Stimulated activated CD8-positive, alpha-beta memory T cell treated with anti-CD3 and anti-CD28 coated beads, Interleukin-15, amount 100 ng/mL, for 24 hours (primary cell): Measurements from ENCODE around the gene PLXDC2.
"Not testable (repeated sequence)": the region's sequence is repeated elsewhere in the genome, so short reads cannot be mapped to it uniquely, and the experiment has no call there.

Source experiments
- DNase-seq: peaks from one replicate; pipeline ENCODE4 v3.0.0-alpha.2; 2020; ENCODE audit warnings: low read depth

The PLXDC2 gene

DNA sequence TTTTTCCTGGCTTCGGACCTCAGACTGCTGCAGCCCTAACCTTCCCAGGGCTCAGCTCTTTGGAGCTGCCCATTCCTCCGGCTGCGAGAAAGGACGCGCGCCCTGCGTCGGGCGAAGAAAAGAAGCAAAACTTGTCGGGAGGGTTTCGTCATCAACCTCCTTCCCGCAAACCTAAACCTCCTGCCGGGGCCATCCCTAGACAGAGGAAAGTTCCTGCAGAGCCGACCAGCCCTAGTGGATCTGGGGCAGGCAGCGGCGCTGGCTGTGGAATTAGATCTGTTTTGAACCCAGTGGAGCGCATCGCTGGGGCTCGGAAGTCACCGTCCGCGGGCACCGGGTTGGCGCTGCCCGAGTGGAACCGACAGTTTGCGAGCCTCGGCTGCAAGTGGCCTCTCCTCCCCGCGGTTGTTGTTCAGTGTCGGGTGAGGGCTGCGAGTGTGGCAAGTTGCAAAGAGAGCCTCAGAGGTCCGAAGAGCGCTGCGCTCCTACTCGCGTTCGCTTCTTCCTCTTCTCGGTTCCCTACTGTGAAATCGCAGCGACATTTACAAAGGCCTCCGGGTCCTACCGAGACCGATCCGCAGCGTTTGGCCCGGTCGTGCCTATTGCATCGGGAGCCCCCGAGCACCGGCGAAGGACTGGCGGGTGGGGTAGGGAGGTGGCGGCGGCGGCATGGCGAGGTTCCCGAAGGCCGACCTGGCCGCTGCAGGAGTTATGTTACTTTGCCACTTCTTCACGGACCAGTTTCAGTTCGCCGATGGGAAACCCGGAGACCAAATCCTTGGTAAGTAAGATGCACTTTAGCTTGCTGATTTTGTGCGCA, at the start of gene PLXDC2:
TSS of gene PLXDC2 (plus strand) at position 22 of the 820 bp plus-strand sequence.
- DNase-seq = no peak

DNA sequence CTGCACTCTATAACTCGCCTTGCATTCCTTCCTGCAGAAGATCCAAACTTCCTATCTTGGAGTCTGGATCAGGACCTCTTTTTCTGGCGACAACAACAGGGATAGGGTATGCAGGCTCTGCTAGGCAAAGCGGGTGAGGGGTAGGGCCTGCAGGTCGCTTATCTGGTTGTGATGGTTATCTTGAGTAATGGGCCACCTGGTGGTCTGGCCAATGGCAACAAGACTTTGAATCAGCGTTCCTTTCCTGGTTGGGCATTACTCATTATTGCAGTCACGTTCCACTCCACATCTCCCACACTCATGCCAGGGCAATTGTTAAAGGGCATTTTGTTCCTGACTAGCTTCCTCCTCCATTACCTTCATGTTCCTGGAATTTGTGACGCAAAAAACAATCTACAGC, 48.4 kb upstream of the PLXDC2 start:
- no peak for DNase-seq

GRCh38 chr10:19769826-19770225, 46.4 kb upstream of the PLXDC2 start:
- not testable (repeated sequence) for DNase-seq

GRCh38 chr10:19772972-19773371, 43.3 kb upstream of the PLXDC2 start:
- DNase-seq = no peak

DNA sequence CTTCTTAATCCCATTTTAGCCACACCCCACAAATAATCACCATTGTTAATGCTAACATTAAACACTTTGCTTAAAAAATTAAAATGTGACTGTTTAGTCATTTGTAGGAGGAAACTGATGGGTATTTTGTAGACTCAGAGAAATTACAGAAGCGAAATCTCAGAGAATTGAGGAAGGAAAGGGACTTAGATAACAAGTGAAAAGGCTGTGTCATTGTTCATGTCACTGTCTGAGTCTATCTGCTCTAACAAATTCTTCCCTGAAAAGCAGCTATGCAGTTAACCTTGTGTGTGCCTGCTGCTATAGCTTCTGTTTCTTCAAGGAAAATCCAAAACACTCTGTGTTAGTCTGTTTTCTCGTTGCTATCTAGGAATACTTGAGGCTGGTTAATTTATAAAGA, 40.9 kb upstream of the PLXDC2 start:
- no peak for DNase-seq

- DNase-seq = no peak
Measured at GRCh38 chr10:19777806-19778205, 38.4 kb upstream of the PLXDC2 start.

DNA sequence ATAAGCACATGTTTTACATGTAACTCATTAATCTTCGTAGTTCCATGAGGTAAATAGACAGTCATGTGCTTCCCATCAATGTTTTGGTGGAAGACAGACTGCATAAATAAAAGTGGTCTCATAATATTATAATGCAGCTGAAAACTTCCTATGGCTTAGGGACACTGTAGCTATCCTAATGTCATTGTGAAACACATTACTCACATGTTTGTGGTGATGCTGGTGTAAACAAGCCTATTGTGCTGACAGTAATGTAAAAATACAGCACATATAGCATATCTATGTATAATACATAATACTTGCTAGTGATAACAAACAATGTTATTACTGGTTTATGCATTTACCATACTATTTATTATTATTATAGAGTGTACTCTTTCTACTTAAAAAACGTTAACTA, 37.2 kb upstream of the PLXDC2 start:
- no peak for DNase-seq

- no peak for DNase-seq
Measured at GRCh38 chr10:19782430-19783089, 33.7 kb upstream of the PLXDC2 start.

GRCh38 chr10:19783721-19784120, 32.5 kb upstream of the PLXDC2 start:
- DNase-seq = no peak

DNA sequence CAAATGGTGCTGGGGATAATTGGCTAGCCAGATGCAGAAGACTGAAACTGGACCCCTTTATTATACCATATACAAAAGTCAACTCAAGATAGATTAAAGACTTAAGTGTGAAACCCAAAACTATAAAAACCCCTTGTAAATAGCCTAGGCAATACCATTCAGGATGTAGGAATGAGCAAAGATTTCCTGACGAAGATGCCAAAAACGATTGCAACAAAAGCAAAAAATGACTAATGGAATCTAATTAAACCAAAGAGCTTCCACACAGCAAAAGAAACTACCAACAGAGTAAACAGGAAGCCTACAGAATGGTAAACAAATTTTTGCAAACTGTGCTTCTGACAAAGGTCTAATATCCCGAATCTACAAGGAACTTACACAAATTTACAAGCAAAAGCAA, 30.9 kb upstream of the PLXDC2 start:
- DNase-seq = no peak

- no peak for DNase-seq
Measured at GRCh38 chr10:19788075-19788686, 28.1 kb upstream of the PLXDC2 start.

DNA sequence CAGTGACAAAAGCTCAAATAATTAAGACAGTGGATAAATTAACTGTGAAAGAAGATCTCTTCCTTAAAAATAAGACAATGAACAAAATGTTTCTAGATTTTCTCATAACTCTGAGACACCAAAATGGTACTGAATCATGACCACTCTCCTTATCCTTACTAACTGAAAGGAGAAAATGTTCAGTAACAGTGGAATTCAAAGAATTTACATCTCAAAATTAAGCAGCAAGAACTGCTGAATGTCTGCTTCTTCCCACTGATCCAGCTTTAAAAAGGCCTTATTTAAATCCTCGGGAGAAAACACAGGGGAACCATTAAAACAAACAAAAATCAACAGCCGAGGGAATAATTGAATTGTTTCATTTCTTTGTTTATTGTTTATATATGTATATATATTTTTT, 27.3 kb upstream of the PLXDC2 start:
- DNase-seq = no peak

DNA sequence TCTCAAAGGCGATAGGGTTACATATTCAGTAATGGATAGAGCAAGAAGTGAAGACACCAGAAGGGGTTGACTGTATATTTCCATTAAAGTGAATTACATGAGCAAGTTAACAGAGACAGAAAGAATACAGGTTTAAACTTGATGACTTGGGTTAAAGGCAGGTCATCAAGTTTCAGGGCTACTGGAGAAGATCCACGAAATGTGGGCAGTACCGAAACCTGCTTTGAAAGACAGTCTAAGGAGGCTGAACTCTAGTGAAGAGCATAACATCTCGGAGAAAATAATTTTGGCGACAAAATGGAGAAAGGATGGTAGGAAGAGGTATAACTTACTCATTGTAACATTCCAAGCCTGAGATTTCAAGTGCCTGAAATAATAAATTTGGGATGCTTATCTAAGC, 26.6 kb upstream of the PLXDC2 start:
- DNase-seq = no peak

- DNase-seq = no peak
Measured at GRCh38 chr10:19791032-19791431, 25.2 kb upstream of the PLXDC2 start.

GRCh38 chr10:19795684-19796083, 20.5 kb upstream of the PLXDC2 start:
- no peak for DNase-seq

- no peak for DNase-seq
Measured at GRCh38 chr10:19800161-19800560, 16.1 kb upstream of the PLXDC2 start.

GRCh38 chr10:19801369-19801768, 14.9 kb upstream of the PLXDC2 start:
- DNase-seq = no peak

DNA sequence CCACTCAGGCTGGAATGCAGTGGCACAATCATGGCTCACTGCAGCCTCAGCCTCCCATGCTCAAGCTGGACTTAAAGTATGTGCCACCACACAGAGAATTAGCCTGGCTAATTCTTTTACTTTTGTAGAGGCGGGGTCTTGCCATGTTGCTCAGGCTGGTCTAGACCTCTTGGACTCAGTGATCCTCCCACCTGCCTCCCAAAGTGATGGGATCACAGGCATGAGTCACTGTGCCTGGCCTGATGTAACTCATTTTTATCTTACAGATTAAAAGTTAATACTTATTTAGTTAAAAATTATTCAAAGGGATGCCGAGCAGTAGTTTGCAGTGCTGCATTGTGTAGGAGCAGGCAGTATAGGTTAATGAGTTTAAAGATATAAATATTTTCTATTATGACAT, 12.6 kb upstream of the PLXDC2 start:
- DNase-seq = no peak

GRCh38 chr10:19809481-19809880, 6.8 kb upstream of the PLXDC2 start:
- DNase-seq = no peak

DNA sequence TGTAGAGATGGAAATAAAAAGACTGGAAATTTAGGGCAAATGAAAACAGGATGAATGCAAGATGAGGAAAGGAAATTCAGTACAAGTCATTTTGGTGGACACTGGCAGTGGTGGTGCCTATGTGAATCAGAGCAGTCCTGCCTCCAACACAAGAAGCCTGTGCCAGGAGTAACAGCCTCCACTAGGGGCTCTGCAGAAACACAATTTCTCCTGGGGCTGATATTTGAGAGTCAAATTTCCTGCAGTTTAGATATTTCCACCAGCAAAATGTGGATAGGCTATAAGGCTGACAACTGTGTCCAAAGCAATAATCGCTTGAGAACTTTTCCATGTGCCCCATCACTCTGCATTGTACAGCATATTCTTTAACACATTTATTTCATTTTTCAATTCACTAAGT, 4.7 kb upstream of the PLXDC2 start:
- DNase-seq = no peak

DNA sequence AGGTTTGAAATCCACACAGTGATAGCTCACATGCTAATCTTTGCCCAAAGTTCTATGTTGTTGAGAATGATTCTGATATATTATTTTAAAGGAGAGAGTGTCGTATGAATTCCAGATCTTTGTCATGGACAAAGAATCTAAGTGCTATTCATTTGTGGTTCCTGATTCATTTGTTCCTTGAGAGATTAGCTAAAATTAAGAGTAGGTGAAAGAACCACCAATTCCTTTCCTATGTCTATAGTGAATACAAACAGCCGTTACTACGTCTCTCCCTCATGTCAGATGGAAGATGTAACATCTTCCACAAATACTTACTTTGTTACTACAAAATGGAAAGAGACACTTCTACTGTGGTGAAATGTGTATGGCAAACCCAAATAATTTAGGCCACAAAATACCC, 3.3 kb upstream of the PLXDC2 start:
- DNase-seq = no peak

- no peak for DNase-seq
Measured at GRCh38 chr10:19815036-19815730, 1.0 kb upstream of the PLXDC2 start.
